Ectodermal cell (in vitro differentiated cells): ENCODE results near the gene ROPN1L.

ENCODE experiments used
- H3K27ac ChIP-seq: 2 replicates; pipeline ENCODE4 v1.7.0; 2013; ENCODE audit warnings: mild to moderate bottlenecking, low read depth, low read length; ENCODE audit not compliant: insufficient read depth, poor library complexity, severe bottlenecking
- H3K27me3 ChIP-seq: 2 replicates; pipeline ENCODE4 v1.7.0; 2013; ENCODE audit warnings: mild to moderate bottlenecking, low read length; ENCODE audit not compliant: insufficient read depth, control insufficient read depth, poor library complexity, severe bottlenecking
- H3K36me3 ChIP-seq: one replicate; pipeline ENCODE4 v1.7.0; 2013; ENCODE audit warnings: low read length; ENCODE audit not compliant: control insufficient read depth, insufficient read depth
- H3K4me1 ChIP-seq: one replicate; pipeline ENCODE4 v1.7.0; 2013; ENCODE audit warnings: low read length; ENCODE audit not compliant: control insufficient read depth, insufficient read depth
- H3K4me3 ChIP-seq: 2 replicates; pipeline ENCODE4 v1.7.0; 2013; ENCODE audit warnings: low read depth, low read length, control low read depth; ENCODE audit not compliant: insufficient read depth
- H3K9me3 ChIP-seq: 2 replicates; pipeline ENCODE4 v1.7.0; 2013; ENCODE audit warnings: mild to moderate bottlenecking, low read length, moderate library complexity; ENCODE audit not compliant: control insufficient read depth
- WGBS, 2 experiments: methylation state at CpG; one replicate each; pipeline ENCODE4 v1.1.7; 2013; ENCODE audit warnings: missing lambda C conversion rate in 2 of 2; 5-methylcytosine and 5-hydroxymethylcytosine counted together

Gene ROPN1L

DNA sequence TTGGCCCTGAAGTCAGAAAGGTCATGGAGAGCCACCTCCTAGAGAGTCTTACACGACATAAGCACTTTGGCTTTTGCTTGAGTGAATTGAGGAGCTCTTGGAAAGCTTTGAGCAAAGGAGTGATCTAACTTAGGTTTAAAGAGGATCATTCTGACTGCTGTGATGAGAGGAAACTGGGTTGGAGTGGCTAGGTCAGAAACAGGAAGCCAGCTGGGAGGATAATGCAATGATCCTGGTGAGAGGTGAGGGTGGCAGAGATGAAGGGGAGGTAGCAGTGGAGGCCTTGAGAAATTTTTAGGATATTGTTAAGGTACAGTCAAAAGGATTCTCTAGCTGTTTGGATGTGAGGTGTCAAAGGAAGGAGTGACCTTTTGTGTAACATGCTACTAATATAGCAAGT, 32.2 kb upstream of the ROPN1L start:
- H3K9me3 ChIP-seq: no peaks in the 10 kb centered on the region
- 87 to 94% methylated on average over 1 of the region's 1 CpG for WGBS, 2 experiments
- H3K27me3 ChIP-seq: no peaks in the 10 kb centered on the region
- no peak overlapping the region for H3K27ac ChIP-seq
- H3K36me3 ChIP-seq: peaks cover 40% of the 10 kb centered on the region
- H3K4me3 ChIP-seq: no peak overlapping the region
- no peaks in the 10 kb centered on the region for H3K4me1 ChIP-seq

DNA sequence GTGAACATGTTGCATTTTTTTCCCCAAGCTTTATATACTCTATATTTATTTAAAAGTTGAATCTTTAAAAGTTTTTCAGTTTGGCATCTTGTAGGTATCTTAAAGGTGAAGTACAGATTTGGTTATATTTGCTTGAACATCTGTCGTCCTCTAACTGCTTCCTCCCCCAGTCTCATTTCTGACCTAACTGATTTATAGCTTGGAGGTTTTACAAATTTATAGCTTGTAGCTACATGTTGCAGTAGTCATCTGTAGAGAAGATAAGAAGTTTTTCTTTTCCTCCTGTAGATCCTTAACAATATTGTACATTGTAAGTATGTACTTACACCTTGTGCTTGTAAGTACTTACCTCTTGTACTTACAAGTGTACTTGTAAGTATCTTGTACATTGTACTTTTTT, 31.0 kb upstream of the ROPN1L start:
- 88 to 100% methylated on average over 1 of the region's 1 CpG for WGBS, 2 experiments
- Histone ChIP-seq H3K4me3 (no peak overlapping the region), H3K27me3 (no peaks in the 10 kb centered on the region), H3K36me3 (peaks cover 29% of the 10 kb centered on the region), H3K27ac (no peak overlapping the region), H3K4me1 (no peaks in the 10 kb centered on the region), H3K9me3 (no peaks in the 10 kb centered on the region)

GRCh38 chr5:10411336-10411735, 30.3 kb upstream of the ROPN1L start:
- no peaks in the 10 kb centered on the region for H3K4me1 ChIP-seq
- H3K9me3 ChIP-seq: no peaks in the 10 kb centered on the region
- H3K27me3 ChIP-seq: no peaks in the 10 kb centered on the region
- H3K36me3 ChIP-seq: peaks cover 23% of the 10 kb centered on the region
- no peak overlapping the region for H3K27ac ChIP-seq
- WGBS, 2 experiments: 98 to 100% methylated on average over 3 to 5 of the region's 5 CpGs
- H3K4me3 ChIP-seq: no peak overlapping the region

DNA sequence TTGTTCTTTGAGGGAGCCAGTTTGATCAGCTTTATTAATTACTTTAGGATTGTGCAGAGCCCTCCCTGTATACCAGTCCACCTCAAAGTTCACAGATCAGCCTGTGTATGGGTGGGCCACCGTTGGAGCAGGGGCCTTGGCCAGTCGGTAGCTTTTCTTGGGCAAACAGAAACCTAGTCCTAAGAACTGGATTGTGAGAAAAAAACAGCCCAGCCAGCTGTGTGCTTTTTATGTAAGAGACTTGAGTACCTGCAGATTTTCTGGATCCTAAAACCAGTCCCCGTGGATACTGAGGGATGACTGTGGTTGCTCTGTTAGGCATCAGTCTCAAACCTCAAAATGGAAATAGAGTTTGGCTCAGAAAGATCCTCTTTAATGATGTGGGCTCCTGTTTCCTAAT, 24.8 kb upstream of the ROPN1L start:
- Histone ChIP-seq H3K27ac (no peak overlapping the region), H3K27me3 (no peaks in the 10 kb centered on the region), H3K36me3 (peaks cover 49% of the 10 kb centered on the region), H3K4me1 (no peaks in the 10 kb centered on the region), H3K9me3 (no peaks in the 10 kb centered on the region), H3K4me3 (no peak overlapping the region)
- 94 to 98% methylated on average over 3 of the region's 3 CpGs for WGBS, 2 experiments

DNA sequence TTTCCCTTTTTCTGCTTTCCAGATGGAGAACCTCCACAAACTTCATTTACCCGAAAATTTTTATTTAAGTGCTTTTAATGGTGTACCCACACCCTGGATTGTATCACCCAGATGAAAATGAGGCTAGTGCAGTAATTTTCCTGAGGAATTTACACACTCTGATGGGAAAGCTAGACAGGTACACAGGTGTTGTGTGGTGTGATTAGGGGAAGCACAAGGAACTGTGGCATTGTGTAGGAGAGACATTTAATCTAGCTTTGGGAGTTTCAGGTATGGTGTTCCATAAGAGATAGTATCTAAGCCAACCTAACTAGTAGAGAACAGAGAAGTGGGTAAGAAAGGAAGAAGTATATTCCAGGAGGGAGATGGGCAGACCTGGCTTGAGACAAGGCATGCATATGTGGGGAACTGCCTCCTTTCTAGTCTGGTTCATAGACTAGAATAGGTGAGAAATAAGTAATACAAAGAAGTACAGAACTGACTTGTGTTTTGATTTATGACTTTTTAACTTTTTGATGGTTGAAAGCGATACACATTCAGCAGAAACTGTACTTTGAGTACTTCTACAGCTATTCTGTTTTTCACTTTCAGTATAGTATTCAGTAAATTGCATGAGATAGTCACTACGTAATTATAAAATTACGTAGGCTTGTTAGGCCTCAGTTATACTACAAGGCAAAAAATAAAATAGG, 22.9 kb upstream of the ROPN1L start:
- 97 to 100% methylated on average over 4 of the region's 4 CpGs for WGBS, 2 experiments
- Histone ChIP-seq H3K27ac (no peak overlapping the region), H3K9me3 (no peaks in the 10 kb centered on the region), H3K27me3 (no peaks in the 10 kb centered on the region), H3K4me3 (no peak overlapping the region), H3K4me1 (no peaks in the 10 kb centered on the region), H3K36me3 (peaks cover 43% of the 10 kb centered on the region)

DNA sequence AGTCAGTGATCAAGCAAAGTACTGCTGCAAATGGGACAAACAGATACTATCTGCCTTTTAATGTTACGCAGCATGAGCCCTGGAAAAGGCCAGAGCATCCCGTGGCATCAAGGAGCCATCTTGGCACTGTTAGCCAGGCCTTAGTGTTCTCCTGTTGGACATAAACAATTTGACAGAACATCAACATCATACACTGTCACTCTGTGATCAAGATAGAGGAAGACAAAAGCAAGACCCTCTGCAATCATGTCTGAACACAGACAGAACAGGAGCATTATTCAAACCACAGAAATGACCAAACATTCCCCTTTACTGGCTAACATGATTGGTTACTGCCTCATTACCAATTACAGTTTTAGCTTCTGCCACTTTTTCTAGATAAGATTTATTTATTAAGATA, 21.2 kb upstream of the ROPN1L start:
- H3K9me3 ChIP-seq: no peaks in the 10 kb centered on the region
- no peaks in the 10 kb centered on the region for H3K4me1 ChIP-seq
- H3K4me3 ChIP-seq: no peak overlapping the region
- WGBS, 2 experiments: 96 to 98% methylated on average over 2 of the region's 2 CpGs
- H3K27ac ChIP-seq: no peak overlapping the region
- peaks cover 45% of the 10 kb centered on the region for H3K36me3 ChIP-seq
- no peaks in the 10 kb centered on the region for H3K27me3 ChIP-seq

- no peaks in the 10 kb centered on the region for H3K9me3 ChIP-seq
- H3K4me3 ChIP-seq: no peak overlapping the region
- H3K4me1 ChIP-seq: no peaks in the 10 kb centered on the region
- no peak overlapping the region for H3K27ac ChIP-seq
- H3K27me3 ChIP-seq: no peaks in the 10 kb centered on the region
- peaks cover 47% of the 10 kb centered on the region for H3K36me3 ChIP-seq
Measured at GRCh38 chr5:10420932-10421331, 20.7 kb upstream of the ROPN1L start.

GRCh38 chr5:10421896-10422691, 19.6 kb upstream of the ROPN1L start:
- no peaks in the 10 kb centered on the region for H3K4me1 ChIP-seq
- H3K27ac ChIP-seq: no peak overlapping the region
- H3K27me3 ChIP-seq: no peaks in the 10 kb centered on the region
- peaks cover 49% of the 10 kb centered on the region for H3K36me3 ChIP-seq
- no peaks in the 10 kb centered on the region for H3K9me3 ChIP-seq
- H3K4me3 ChIP-seq: no peak overlapping the region
- 95 to 96% methylated on average over 11 to 12 of the region's 12 CpGs for WGBS, 2 experiments

DNA sequence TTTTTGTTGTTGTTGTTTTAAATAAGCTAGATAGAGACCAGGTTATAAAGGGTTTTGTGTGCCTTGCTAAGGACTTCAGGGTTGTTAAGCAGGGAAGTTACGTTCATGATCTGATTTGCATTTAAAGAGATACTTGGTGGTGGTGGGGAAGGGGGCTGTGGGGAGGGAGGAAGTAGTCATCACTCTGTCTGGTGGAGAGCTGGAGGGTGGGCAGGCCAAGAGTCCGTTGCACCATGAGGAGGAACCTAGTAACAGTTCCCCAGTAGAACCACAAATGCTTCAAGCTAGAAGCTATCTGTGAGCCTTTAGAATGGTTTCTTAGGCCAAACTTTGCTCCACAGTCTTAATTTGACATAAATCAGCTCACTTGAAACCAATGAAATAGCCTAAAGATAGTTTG, 18.7 kb upstream of the ROPN1L start:
- no peak overlapping the region for H3K4me3 ChIP-seq
- no peaks in the 10 kb centered on the region for H3K4me1 ChIP-seq
- H3K9me3 ChIP-seq: no peaks in the 10 kb centered on the region
- 67 to 69% methylated on average over 2 of the region's 2 CpGs for WGBS, 2 experiments
- peaks cover 55% of the 10 kb centered on the region for H3K36me3 ChIP-seq
- no peak overlapping the region for H3K27ac ChIP-seq
- no peaks in the 10 kb centered on the region for H3K27me3 ChIP-seq

DNA sequence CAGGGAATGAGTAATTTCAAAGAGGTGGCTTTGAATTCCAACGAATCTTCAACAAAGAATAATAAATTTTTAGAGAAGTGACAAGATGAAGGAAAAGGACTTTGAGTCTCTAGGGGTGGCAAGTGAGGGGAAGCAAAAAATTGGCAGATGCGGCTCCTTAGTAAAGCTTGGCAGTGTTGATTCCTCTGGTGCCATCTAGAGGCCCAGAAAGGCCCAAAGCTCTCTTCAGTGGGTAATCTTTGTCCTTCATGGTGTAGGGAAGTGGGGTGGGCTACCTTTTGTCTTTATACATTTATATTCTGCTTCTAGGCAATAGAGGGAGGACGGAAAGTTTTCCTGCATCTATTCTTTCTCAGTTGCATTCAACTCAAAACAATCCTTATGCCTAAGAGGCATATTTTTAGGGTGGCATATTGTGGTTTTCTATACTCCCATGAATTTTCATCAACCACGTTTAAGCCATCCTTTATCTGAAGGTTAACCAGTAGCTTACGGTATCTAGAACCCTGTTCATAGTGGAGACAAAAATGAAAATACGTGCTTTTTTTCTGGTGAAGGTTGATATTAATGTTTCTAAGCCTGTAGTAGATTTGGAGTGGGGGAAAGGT, 17.5 kb upstream of the ROPN1L start:
- WGBS, 2 experiments: 83 to 88% methylated on average over 6 of the region's 6 CpGs
- no peaks in the 10 kb centered on the region for H3K9me3 ChIP-seq
- no peak overlapping the region for H3K27ac ChIP-seq
- no peaks in the 10 kb centered on the region for H3K27me3 ChIP-seq
- peaks cover 55% of the 10 kb centered on the region for H3K36me3 ChIP-seq
- no peak overlapping the region for H3K4me3 ChIP-seq
- H3K4me1 ChIP-seq: no peaks in the 10 kb centered on the region
